PFSK-1 (cell line): ENCODE results near the gene FOXN3.

ENCODE experiments used
- FOXP2 ChIP-seq: optimal IDR thresholded peaks from 2 replicates; pipeline ENCODE3; 2011; ENCODE audit warnings: borderline replicate concordance, control low read depth, inconsistent platforms; ENCODE audit not compliant: insufficient read depth; ENCODE audit errors: extremely low read length, extremely low read depth
- POLR2AphosphoS5 ChIP-seq: IDR thresholded peaks from 2 replicates; pipeline ENCODE4 v1.6.1; 2012; ENCODE audit warnings: low read depth, mild to moderate bottlenecking, control low read depth, low read length, moderate library complexity
- SIN3A ChIP-seq: IDR thresholded peaks from 2 replicates; pipeline ENCODE4 v1.6.1; 2012; ENCODE audit warnings: mild to moderate bottlenecking, low read length, moderate library complexity, borderline replicate concordance; ENCODE audit not compliant: insufficient read depth
- TAF1 ChIP-seq: IDR thresholded peaks from 2 replicates; pipeline ENCODE4 v1.6.1; 2012; ENCODE audit warnings: low read length, control low read depth, borderline replicate concordance; ENCODE audit not compliant: insufficient read depth
- TF ChIP-seq, protein P1 (sequence below), 2 experiments: IDR thresholded peaks; 2 replicates each; pipeline versions ENCODE4 v1.6.1 to v1.8.0; 2011 to 2012; ENCODE audit warnings: low read depth in 2 of 2, low read length in 2 of 2, control low read depth in 1 of 2, inconsistent platforms in 1 of 2, mild to moderate bottlenecking in 1 of 2, moderate library complexity in 1 of 2; ENCODE audit not compliant: insufficient read depth in 1 of 2

FOXN3 gene

DNA sequence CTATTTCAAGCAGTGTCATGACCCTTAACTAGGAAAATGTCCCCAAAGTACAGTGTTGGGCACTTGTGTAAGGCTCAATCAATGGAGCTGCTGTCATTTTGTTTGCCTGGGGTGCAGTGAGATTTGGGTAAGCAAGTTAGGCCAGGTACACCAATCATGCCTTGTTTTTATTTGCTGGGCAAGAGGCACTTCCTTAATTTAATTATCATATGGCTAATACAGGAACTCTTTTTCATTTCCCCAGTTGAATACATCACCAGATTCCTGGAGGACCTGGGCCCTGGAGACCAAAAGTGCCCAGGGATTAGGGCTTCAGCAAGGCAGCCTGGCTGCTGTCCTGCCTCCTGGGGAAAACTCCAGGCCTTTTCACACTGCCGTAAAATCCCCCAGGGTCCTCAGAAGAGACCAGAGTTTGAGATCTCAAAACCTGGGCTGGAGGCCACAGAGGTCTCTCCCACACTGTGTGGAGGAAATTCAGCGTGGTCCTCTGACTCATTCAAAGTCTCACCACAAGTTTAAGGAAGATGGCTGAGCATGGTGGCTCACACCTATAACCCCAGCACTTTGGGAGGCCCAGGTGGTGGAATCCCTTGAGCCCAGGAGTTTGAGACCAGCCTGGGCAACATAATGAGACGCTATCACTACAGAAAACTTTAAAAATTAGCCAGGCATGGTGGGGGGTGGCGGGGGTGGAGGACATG, 28.4 kb upstream of the FOXN3 start:
- TF ChIP-seq TAF1 (no peak), SIN3A (no peak), FOXP2 (no peak), POLR2AphosphoS5 (no peak)
- TF ChIP-seq, protein P1, sequence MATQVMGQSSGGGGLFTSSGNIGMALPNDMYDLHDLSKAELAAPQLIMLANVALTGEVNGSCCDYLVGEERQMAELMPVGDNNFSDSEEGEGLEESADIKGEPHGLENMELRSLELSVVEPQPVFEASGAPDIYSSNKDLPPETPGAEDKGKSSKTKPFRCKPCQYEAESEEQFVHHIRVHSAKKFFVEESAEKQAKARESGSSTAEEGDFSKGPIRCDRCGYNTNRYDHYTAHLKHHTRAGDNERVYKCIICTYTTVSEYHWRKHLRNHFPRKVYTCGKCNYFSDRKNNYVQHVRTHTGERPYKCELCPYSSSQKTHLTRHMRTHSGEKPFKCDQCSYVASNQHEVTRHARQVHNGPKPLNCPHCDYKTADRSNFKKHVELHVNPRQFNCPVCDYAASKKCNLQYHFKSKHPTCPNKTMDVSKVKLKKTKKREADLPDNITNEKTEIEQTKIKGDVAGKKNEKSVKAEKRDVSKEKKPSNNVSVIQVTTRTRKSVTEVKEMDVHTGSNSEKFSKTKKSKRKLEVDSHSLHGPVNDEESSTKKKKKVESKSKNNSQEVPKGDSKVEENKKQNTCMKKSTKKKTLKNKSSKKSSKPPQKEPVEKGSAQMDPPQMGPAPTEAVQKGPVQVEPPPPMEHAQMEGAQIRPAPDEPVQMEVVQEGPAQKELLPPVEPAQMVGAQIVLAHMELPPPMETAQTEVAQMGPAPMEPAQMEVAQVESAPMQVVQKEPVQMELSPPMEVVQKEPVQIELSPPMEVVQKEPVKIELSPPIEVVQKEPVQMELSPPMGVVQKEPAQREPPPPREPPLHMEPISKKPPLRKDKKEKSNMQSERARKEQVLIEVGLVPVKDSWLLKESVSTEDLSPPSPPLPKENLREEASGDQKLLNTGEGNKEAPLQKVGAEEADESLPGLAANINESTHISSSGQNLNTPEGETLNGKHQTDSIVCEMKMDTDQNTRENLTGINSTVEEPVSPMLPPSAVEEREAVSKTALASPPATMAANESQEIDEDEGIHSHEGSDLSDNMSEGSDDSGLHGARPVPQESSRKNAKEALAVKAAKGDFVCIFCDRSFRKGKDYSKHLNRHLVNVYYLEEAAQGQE (IDR thresholded peaks at IDR 0.05; ENCODE audit: insufficient read depth in 1 of 2, low read depth in 2 of 2, low read length in 2 of 2), result no peak

DNA sequence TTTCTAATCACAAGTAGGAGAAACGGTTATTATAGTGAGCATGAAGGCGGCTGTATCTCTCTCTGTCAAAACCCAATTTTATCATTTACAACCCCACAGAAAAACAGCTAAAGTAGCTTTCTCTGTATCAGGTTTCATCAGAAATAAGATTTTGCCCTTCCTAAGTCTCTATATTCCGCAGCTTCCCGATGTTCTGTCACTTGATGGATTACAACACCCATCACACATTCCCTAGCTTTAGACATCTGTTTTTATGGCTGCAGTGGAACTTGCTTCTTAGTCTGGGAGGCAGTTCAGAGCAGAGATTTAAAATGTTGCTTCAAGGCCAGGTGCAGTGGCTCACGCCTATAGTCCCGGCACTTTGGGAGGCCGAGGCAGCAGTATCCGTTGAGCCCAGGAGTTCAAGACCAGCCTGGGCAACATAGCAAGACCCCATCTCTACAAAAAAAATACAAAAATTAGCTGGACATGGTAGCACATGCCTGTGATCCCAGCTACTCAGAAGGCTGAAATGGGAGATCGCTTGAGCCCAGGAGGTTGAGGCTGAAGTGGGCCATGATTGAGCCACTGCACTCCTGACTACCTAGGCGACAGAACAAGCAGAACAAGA, 27.6 kb upstream of the FOXN3 start:
- TF ChIP-seq SIN3A, result no peak
- TF ChIP-seq FOXP2, result no peak
- no peak for TF ChIP-seq POLR2AphosphoS5
- TF ChIP-seq, protein P1 (IDR thresholded peaks at IDR 0.05; ENCODE audit: insufficient read depth in 1 of 2, low read depth in 2 of 2, low read length in 2 of 2), result no peak
- no peak for TF ChIP-seq TAF1

DNA sequence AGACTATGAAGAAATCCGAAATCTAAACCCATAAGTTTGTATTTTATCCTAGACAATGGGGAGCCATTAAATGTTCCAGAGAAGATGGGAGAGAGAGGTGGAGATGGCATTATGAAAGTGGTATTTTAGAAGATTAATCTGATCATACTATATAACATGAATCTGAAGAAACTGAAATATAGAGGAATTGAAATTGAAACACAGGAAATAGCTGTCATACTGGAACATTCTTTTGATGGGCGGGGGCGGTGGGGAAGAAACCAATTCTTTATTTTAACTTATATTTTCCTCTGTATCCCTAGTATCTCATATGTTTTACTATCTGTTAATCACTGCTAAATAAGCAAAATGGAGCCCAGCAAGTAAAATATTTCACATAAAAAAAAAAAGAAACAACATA, 27.0 kb upstream of the FOXN3 start:
- no peak for TF ChIP-seq SIN3A
- TF ChIP-seq POLR2AphosphoS5, result no peak
- TF ChIP-seq TAF1, result no peak
- no peak for TF ChIP-seq FOXP2
- TF ChIP-seq, protein P1 (IDR thresholded peaks at IDR 0.05; ENCODE audit: insufficient read depth in 1 of 2, low read depth in 2 of 2, low read length in 2 of 2), result no peak

DNA sequence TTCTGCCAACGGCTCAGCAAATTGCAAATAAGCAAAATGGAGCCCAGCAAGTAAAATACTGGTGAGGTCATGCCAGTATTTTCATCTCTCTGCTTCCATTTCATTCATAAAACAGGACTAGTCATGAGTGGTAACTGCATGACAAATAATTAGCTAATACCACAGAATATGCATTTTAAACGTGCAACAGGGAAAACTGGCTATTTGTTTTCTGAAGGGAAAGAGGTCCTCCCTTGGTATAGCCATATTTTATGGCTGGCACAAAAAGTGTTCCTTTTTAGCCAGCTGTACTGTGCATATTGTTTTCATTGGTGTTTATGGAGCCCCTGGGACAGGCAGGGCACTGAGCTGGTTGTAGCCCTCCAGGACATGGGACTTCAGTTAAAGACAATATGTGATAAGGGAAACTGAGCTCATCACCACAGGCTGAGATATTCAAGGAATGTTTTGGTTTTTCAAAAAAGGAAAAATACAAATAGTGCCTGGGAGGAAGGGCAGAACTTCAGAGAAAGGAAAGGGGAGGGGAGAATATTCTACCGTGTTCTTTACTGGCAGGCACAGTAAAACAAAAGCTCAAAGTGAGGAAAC, 26.1 kb upstream of the FOXN3 start:
- no peak for TF ChIP-seq FOXP2
- TF ChIP-seq TAF1, result no peak
- TF ChIP-seq, protein P1 (IDR thresholded peaks at IDR 0.05; ENCODE audit: insufficient read depth in 1 of 2, low read depth in 2 of 2, low read length in 2 of 2), result no peak
- no peak for TF ChIP-seq SIN3A

DNA sequence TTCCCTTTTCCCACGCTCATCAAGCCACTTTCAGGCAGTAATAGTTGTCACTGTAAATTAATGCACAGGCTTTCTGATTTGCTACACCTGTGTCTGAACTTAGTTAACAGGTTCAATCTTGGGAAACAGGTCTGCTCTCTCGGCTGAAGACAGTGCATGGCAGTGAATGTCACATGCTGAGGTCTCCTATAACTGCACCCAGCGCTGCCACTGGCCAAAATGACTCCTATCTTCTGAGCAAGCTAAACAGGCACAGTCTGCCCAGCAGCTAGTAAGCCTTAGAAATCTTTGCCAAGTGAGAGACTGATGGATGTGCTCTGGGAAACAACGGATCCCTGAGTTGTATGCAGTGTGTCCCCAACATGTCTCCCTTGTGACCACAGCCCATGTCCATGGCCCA, 25.2 kb upstream of the FOXN3 start:
- TF ChIP-seq TAF1 (no peak), FOXP2 (no peak), SIN3A (no peak), POLR2AphosphoS5 (no peak)
- TF ChIP-seq, protein P1 (IDR thresholded peaks at IDR 0.05; ENCODE audit: insufficient read depth in 1 of 2, low read depth in 2 of 2, low read length in 2 of 2), result no peak
